ENCODE results near the gene DSG4.

DNA sequence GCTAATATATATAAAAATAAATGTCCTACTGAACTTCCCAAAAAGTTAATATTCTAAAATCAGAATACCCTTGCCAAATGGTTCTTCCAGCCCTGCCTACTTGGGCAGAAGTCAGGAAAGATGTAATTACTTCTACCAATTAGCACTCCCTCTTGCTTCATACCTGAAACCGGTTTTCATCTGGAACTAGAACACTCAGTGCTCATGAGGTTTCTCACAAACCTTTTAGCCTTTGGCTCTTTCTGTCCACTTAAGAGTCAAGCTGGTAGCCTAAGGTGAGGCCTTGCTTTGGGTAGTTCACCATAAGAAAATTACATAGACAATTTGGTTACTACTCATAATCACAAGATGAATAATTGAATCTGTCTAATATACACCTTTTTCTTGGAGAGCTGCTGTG, 75.0 kb downstream of the DSG4 start:
- TF ChIP-seq, protein P1, sequence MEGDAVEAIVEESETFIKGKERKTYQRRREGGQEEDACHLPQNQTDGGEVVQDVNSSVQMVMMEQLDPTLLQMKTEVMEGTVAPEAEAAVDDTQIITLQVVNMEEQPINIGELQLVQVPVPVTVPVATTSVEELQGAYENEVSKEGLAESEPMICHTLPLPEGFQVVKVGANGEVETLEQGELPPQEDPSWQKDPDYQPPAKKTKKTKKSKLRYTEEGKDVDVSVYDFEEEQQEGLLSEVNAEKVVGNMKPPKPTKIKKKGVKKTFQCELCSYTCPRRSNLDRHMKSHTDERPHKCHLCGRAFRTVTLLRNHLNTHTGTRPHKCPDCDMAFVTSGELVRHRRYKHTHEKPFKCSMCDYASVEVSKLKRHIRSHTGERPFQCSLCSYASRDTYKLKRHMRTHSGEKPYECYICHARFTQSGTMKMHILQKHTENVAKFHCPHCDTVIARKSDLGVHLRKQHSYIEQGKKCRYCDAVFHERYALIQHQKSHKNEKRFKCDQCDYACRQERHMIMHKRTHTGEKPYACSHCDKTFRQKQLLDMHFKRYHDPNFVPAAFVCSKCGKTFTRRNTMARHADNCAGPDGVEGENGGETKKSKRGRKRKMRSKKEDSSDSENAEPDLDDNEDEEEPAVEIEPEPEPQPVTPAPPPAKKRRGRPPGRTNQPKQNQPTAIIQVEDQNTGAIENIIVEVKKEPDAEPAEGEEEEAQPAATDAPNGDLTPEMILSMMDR (conservative IDR thresholded peaks at IDR 0.05; ENCODE audit: low read length): no peak
- no peak for TF ChIP-seq EZH2phosphoT487 (IDR thresholded peaks at IDR 0.05; ENCODE audit: borderline replicate concordance, low read depth, low read length)

Data from OCI-LY7 (cell line).